ENCODE data around the gene ACP4.

ACP4 gene

GRCh38 chr19:50814883-50815282 lies 24.7 kb downstream of the ACP4 start:
- TF ChIP-seq SIN3A (IDR thresholded peaks at IDR 0.05; ENCODE audit: borderline replicate concordance, insufficient read depth, low read length) (no peak), TAF1 (IDR thresholded peaks at IDR 0.05; ENCODE audit: borderline replicate concordance, insufficient read depth, low read length) (no peak), POLR2AphosphoS5 (IDR thresholded peaks at IDR 0.05; ENCODE audit: low read depth, low read length) (no peak), FOXP2 (optimal IDR thresholded peaks at IDR 0.05; ENCODE audit: borderline replicate concordance, extremely low read depth, extremely low read length, insufficient read depth) (no peak)
- TF ChIP-seq, protein P1, sequence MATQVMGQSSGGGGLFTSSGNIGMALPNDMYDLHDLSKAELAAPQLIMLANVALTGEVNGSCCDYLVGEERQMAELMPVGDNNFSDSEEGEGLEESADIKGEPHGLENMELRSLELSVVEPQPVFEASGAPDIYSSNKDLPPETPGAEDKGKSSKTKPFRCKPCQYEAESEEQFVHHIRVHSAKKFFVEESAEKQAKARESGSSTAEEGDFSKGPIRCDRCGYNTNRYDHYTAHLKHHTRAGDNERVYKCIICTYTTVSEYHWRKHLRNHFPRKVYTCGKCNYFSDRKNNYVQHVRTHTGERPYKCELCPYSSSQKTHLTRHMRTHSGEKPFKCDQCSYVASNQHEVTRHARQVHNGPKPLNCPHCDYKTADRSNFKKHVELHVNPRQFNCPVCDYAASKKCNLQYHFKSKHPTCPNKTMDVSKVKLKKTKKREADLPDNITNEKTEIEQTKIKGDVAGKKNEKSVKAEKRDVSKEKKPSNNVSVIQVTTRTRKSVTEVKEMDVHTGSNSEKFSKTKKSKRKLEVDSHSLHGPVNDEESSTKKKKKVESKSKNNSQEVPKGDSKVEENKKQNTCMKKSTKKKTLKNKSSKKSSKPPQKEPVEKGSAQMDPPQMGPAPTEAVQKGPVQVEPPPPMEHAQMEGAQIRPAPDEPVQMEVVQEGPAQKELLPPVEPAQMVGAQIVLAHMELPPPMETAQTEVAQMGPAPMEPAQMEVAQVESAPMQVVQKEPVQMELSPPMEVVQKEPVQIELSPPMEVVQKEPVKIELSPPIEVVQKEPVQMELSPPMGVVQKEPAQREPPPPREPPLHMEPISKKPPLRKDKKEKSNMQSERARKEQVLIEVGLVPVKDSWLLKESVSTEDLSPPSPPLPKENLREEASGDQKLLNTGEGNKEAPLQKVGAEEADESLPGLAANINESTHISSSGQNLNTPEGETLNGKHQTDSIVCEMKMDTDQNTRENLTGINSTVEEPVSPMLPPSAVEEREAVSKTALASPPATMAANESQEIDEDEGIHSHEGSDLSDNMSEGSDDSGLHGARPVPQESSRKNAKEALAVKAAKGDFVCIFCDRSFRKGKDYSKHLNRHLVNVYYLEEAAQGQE (IDR thresholded peaks at IDR 0.05; ENCODE audit: insufficient read depth in 1 of 2, low read depth in 2 of 2, low read length in 2 of 2) = no peak

DNA sequence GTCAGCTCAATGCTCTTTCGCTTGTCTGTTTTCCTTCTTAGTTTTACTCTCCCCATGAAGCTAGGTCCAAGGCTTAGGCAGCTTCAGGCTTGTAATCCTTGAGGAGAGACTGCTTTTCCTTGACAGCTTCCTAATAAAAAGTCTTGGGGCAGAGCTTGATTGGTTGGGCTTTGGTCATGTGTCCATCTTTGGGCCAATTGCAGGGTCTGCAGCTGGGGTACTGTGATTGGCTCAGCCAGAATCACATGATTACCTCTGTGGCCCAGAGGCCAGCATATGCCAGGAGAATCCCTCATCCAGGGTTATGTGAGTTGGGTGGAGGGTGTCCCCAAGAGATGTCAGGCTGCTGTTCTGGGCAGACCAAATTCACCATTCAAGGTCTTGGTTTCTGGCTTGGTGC lies 25.2 kb downstream of the ACP4 start:
- no peak for TF ChIP-seq SIN3A (IDR thresholded peaks at IDR 0.05; ENCODE audit: borderline replicate concordance, insufficient read depth, low read length)
- TF ChIP-seq TAF1 (IDR thresholded peaks at IDR 0.05; ENCODE audit: borderline replicate concordance, insufficient read depth, low read length) = no peak
- no peak for TF ChIP-seq POLR2AphosphoS5 (IDR thresholded peaks at IDR 0.05; ENCODE audit: low read depth, low read length)
- TF ChIP-seq FOXP2 (optimal IDR thresholded peaks at IDR 0.05; ENCODE audit: borderline replicate concordance, extremely low read depth, extremely low read length, insufficient read depth) = no peak
- TF ChIP-seq, protein P1 (IDR thresholded peaks at IDR 0.05; ENCODE audit: insufficient read depth in 1 of 2, low read depth in 2 of 2, low read length in 2 of 2) = no peak

GRCh38 chr19:50817941-50818858 lies 28.0 kb downstream of the ACP4 start:
- TF ChIP-seq POLR2AphosphoS5 (IDR thresholded peaks at IDR 0.05; ENCODE audit: low read depth, low read length) = no peak
- no peak for TF ChIP-seq FOXP2 (optimal IDR thresholded peaks at IDR 0.05; ENCODE audit: borderline replicate concordance, extremely low read depth, extremely low read length, insufficient read depth)
- no peak for TF ChIP-seq TAF1 (IDR thresholded peaks at IDR 0.05; ENCODE audit: borderline replicate concordance, insufficient read depth, low read length)
- TF ChIP-seq, protein P1 (IDR thresholded peaks at IDR 0.05; ENCODE audit: insufficient read depth in 1 of 2, low read depth in 2 of 2, low read length in 2 of 2) = no peak
- no peak for TF ChIP-seq SIN3A (IDR thresholded peaks at IDR 0.05; ENCODE audit: borderline replicate concordance, insufficient read depth, low read length)

- TF ChIP-seq POLR2AphosphoS5 (IDR thresholded peaks at IDR 0.05; ENCODE audit: low read depth, low read length) (no peak), FOXP2 (optimal IDR thresholded peaks at IDR 0.05; ENCODE audit: borderline replicate concordance, extremely low read depth, extremely low read length, insufficient read depth) (no peak), TAF1 (IDR thresholded peaks at IDR 0.05; ENCODE audit: borderline replicate concordance, insufficient read depth, low read length) (no peak), SIN3A (IDR thresholded peaks at IDR 0.05; ENCODE audit: borderline replicate concordance, insufficient read depth, low read length) (no peak)
- TF ChIP-seq, protein P1 (IDR thresholded peaks at IDR 0.05; ENCODE audit: insufficient read depth in 1 of 2, low read depth in 2 of 2, low read length in 2 of 2) = no peak
Observed at GRCh38 chr19:50818859-50819472, 28.8 kb downstream of the ACP4 start.

Measured in PFSK-1 (cell line).